HG03159 (cell line): ENCODE results near the gene SHISA7.

Experiments used
- ATAC-seq: cut with Tn5 transposase; IDR thresholded peaks from one replicate; pipeline ENCODE4 v1.9.1; 2021; ENCODE audit warnings: mild to moderate bottlenecking, moderate library complexity; ENCODE audit not compliant: unreplicated experiment

Gene SHISA7

DNA sequence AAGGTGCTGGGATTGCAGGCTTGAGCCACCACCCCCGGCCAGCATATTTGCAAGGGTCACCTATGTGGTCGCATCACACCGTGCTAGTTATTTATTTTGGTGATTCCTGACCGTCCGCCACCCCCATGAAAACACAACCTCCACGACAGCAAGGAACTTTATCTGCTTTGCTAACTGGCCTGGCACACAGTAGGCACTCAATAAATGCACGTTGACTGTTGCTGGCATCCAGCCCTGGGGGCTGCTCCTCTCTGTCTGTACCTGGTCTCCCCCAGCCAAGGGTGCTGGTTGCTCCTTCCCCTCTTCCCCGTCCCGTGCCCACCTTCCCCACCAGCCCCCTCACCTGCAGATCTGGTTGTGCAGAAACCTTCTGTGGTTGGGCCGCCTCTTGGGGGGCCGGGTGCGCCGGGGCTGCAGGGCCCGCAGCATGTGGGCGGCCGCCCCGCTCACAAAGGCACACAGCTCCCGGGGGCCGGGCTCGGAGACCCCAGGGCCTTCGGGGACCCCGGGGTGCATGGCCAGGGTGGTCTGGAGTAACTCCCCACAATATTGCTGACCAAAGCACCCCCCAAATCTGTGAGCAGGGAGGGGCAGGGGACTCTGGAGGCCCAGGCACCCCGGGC, 21.1 kb upstream of the SHISA7 start:
- no peak for ATAC-seq

DNA sequence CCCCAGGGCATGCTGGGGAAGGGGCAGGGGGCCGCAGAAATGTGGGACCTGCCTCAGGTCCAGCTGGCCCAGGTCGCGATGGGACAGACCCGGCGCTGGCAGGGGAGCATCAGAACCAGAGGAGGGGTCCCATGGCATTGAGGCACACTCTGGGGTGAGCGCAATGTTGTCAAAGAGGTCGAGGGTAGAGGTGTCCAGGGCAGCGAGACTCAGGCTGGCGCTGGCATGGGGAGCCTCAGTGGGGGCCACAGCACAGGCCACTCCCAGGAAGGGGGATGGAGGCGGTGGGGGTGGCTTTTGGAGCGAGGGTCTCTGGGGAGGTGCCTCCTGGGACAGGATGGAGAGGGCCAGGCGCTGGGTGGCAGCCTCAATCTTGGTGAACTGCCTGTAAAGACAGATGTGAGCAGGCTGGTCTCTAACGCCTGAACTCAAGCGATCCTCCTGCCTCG, 20.5 kb upstream of the SHISA7 start:
- no peak for ATAC-seq

DNA sequence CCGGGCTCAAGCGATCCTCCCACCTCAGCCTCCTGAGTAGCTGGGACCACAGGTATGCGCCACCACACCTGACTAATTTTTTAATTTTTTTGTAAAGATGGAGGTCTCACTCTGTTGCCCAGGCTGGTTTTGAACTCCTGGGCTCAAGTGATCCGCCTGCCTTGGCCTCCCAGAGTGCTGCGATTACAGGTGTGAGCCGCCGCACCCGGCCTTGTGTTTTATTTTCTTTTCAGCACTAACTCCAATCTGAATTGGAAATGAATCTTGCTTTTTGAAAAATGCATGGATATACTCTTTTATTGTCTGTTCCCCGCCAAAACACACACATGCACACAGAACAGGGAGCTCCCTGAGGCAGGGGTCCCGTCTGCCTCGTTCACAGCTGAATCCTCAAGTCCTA, 19.6 kb upstream of the SHISA7 start:
- no peak for ATAC-seq

DNA sequence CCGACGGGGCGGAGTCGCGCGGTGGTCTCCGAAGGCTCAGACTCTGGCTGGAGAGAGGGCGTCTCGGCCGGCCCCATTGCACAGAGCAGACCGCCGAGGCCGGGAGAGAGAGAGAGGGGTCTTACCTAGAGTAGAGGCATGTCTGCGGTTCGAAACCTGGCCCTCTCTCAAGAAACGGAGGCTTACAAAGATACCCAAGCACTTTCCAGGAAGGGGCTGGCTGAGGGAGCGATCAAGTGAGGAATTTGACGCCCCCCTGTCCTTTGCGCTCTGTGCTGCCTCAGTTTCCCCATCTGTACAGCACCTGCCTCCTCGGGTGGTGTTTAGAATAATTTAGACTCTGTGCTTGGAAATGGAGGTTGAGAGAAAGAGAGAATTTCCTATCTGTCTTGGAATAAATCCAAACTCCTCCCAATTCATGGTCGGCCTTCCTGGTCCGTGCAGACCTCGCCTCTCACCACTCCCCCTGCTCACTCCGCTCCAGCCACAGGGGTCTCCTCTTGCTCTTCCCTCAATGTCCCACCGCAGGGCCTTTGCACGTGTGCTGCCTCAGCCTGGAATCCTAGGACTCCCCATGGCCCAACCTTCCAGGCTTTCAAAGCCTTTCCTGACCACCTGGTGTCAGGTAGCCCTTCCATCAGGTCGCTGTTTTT, 19.0 kb upstream of the SHISA7 start:
- ATAC-seq: no peak

DNA sequence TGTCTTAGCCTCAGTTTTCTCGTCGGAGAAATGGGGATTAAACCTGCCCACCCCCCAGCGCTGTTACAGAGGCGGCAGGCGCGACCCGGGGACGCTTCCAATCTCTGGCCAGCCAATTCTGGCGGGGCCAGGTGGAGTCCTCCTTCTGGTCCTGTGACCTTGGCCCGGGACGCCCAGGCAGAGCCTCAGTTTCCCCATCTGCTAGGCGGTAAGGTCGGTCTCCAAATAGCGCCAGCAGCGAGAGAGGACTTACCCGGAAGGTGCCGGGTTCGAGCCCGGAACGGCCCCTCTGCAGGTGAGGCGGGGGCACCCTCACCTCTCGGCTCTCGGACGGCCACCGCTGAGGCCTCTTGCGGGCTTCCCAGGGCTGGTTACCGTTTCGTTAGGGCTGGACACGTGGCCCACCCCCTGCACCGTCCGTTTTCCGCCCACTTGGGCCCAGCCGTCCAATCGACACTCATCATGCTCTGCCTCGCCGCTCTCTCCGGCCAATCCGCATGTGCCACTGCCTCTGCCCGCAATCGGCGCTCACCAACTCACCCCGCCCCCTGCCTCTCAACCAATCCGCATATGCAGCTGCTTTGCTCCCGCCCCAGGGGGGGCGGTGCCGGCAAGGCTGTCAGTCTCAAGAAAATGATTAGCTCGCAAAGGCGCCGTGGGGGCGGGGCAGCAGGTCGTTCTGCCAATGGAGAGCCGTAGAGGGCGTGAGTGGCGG, 18.3 kb upstream of the SHISA7 start, which contains the start of gene ISOC2:
ISOC2 (minus strand) TSS at position 384 of the 715 bp plus-strand sequence. CDS start 5,156 bp downstream, outside the sequence.
- ATAC-seq: peak; percentile 87

DNA sequence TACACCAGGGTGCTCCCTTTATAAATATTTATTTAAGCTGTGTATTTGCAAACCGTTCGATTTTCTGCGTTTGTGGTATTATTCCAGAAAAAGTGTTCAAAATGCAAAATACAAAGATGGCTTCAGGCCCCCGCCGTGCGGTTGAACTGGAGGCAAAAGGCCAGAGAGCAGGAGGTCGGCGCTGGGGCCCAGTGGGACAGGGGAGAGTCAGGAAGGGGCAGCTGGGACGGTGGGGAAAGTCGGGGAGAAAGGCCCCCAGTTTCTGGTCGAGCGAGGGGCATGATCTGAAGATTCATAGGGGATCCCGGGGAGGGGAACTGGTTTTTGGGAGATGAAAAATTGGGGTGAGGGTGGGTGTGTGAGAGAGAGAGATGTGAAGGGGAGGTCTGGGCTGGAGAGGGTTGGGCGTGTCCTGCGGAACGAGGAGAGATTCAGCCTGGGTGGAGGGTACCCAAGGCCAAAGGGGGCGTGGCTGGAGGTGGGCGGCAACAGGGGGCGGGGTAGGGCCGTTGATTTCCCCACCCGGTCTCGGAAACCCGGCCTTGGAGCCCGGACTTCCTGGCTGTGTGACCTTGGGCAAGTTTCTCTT, 17.7 kb upstream of the SHISA7 start:
- ATAC-seq: no peak

DNA sequence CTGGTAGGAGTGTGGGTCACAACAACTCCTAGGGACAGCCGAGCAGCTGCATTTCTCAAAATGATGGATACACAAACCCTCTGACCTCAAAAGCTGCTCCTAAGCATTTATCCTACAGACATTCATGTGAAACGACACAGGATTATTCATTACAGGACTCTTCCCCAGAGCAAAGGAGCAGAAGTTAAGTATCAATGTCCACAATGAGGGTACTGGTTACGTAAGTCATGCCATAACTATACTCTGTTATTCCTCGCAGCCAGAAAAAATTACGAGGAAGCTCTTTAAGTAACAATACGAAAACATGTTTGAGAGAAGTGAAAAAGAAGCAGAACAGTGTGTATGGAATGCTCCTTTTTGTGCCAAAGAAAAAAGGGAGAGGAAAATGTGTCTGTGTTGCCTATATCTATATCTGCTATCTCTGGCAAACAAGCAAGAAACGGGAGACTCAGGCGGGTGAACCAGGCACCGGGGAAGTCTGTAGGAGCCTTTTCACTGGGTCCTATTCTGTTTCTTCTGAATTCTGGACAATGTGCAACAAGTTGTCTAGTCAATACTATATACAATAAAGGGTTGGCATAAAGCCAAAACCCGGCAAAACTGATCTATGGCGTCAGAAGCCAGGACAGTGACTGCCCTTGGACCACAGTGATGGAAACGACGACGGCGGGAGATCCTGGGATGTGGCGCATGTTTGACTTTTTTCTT, 17.0 kb upstream of the SHISA7 start:
- ATAC-seq: no peak

DNA sequence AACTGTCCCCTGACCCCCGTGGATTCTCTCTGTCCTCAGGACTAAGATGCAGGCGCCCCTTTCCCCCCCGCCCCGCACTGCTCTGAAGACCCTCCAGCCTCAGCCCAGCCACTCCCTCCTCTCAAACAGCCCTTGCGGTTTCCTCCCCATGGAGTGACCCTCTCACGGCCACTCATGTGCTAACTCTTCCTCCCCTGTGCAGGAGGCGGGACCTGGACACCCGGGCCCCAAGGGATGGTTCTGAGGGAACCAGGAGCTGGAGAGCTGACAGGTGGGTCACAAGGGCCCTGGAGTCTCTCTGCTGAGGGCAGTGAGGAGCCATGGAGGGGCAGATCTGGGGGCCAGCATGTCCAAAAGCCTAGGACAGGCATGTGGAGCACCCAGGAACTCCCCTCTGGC, 16.4 kb upstream of the SHISA7 start:
- ATAC-seq: no peak

DNA sequence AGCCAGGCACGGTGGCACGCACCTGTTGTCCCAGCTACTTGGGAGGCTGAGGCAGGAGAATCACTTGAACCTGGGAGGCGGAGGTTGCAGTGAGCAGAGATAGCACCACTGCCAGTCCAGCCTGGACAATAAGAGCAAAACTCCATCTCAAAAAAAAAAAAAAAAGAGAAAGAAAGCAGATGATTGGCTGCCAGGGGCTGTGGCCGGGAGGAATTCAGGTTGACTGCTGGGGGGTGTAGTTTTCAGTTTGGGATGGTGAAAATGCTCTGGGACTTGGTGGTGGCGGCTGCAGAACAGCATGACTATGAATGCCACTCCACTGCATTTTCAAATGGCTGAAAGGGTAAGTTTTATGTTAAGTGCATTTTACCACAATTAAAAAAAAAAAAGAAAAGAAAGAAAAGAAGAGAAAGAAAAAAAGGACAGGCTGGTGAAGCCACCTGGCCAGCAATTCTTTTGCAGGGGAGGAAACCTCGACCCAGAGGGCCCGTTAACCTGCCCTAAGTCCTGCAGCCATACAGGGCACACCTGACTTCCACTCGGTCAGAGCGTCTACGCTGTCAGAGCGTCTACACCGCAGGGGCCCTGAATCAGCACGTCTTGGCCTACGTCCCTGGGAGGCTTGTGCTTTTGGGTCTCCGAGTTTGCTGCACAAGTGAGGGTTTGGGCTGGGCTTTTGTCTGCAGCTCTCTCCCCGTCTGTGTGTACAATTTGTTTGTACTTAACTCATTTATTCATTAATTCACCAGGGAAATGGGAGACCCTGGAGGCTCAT, 14.8 kb upstream of the SHISA7 start:
- no peak for ATAC-seq

DNA sequence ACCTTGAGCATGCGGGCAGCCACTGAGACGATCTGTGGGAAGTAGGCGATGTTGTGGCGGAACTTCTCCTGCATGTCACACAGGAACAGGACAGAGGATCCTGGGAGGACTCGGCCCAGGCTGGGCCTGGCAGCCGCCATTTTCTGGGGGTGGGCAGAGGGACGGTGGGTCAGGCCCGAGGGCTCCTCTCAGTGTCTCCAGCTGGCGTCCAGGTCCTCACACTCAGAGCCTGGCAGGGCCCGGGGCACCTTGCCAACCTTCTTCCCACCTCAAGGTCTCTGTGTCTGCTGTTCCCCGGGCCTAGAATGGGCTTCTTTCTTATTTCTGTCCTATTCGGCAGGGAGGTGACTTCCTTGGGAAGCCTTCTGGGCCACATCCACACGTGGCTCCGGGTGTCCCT, 13.2 kb upstream of the SHISA7 start:
- no peak for ATAC-seq

DNA sequence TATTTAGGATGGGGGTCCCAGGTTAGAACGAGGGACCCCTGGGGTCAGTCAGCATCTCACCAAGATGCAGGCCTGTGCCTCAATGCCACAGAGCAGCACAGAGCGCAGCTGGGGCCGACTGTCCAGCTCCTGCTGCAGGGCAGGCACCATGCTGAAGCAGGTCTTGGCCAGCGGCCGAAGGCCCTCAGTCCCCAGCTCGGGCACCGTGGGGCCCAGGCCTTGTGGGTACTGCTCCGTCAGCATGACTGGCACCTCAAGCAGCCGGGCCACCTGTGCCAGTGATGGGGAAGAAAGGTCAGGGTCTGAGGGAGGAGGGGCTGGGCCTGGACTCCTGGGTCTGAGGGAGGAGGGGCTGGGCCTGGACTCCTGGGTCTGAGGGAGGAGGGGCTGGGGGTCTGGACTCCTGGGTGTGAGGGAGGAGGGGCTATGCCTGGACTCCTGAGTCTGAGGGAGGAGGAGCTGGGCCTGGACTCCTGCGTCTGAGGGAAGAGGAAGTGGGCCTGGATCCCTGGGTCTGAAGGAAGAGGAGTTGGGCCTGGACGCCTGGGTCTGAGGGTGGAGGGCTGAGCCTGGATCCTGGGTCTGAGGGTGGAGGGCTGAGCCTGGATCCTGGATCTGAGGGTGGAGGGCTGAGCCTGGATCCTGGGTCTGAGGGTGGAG, 12.6 kb upstream of the SHISA7 start:
- no peak for ATAC-seq

DNA sequence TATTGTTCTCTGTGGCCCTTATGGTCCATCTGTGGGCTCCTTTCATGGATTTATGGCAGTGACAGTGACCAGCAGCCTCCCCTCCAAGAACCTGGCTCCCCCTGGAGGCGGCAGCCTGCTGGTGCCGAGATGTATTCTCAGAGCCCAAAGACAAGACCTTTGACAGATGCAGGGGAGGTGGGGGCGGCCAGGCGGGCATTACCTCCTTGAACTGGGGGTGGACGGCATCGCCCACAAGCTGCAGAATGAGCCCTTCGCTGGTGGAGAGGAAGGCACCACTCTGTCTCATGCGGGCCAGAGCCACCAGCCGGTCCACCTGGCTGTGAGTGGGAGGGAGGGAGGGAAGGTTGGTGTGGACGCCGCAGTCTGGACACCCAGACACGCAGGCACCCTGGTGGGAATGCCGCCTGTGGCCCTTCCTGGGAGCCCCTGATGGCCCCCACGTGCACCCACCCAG, 11.7 kb upstream of the SHISA7 start:
- ATAC-seq: no peak

DNA sequence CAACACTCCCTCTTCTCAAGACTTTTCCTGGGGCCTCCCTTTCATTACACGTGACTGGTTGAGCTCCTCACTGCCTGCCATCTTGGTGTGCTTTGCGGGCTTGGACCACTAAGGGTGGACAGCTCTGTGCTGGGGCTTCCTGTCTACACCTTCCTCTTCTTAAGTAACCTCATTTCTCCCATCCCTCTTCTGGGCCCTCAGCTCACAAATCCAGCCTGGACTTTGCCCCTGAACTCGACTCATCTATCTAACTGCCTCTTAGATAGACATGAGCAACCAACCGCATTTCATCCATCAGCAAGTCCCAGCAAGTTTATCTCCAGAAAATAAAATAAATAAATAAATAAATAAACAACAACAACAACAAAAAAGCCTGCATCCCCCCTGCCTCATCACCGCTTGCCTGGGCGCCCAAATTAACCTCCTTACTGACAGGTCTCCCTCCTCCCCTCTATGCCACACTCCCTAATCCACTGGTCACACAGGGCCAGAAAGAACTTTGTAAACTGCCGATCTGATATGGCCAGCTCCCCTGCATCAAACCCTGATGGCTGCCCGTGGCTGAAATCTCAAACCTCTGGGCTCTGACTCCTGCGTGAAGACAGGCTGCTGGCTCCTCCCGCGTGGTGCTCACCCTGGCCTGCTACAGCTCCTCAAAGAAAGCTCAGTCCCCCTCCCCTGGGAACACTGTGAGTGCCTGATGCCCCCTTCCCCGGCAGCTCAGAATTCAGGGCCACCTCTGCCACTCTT, 10.6 kb upstream of the SHISA7 start:
- ATAC-seq: no peak

DNA sequence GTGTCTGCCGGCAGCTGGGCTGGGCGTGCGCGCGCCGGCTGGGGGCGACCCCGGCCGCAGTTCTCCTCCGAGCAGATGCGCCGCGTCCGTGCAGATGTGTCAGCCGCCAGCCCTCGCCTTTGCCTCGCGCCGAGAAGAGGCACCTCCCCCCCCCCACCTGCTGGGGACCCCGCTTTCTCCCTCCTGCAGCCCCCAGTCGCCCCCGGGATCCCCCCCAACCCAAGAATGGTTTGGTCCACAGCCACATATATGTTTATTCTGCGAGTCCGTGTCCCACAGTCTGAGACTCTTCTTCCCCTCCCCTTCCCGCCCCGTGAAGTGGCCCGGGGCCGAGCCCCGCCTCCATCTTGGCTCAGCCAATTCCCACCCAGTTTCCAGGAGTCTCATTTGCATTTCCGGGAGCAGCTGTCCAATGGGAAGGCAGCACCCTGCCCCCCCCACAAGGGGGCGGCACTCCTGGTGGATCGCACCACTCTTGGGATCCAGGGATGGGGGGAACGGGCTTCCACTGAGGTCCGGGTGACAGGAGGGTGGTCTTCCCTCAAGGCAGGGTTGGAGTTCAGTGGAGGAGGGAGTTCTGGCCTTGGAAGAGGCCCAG, 9.7 kb upstream of the SHISA7 start:
- no peak for ATAC-seq

DNA sequence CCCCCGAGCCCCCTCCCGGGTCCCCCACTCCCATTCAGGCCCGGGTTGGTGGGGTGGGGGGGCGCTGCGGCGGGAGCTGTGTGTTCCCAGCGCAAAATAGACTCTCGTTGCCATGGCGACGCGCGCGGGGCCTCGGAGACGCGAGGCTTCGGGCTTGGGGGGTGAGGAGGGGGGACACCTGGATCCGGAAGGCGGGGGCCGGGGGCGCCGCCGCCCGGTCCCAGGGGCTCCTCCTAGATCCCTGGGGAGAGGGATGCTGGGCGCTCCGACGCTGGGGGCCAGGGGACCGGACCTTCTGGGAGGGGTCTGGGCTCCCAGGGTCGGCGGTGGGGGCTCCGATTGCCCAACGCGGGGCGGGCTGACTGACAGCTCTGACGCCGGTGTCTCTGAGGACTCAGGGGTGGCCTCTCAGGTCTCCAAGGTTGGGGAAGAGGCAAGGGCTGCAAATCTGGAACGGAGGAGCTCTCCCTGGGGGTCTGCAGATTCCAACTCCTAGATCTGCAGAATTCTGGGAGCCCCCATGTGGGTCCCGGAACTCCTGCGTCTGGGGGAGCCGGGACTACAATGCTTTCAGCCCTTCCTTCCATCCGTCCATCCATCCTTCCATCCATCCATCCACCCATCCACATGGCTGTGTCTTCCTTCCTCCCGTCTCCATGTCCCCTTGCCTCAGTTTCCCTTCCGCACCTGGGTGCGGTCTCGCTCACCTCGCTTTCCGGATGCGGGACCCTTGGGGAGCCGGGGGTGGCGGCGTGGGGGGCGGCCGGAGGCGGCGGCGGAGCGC, 9.1 kb upstream of the SHISA7 start:
- ATAC-seq: no peak

DNA sequence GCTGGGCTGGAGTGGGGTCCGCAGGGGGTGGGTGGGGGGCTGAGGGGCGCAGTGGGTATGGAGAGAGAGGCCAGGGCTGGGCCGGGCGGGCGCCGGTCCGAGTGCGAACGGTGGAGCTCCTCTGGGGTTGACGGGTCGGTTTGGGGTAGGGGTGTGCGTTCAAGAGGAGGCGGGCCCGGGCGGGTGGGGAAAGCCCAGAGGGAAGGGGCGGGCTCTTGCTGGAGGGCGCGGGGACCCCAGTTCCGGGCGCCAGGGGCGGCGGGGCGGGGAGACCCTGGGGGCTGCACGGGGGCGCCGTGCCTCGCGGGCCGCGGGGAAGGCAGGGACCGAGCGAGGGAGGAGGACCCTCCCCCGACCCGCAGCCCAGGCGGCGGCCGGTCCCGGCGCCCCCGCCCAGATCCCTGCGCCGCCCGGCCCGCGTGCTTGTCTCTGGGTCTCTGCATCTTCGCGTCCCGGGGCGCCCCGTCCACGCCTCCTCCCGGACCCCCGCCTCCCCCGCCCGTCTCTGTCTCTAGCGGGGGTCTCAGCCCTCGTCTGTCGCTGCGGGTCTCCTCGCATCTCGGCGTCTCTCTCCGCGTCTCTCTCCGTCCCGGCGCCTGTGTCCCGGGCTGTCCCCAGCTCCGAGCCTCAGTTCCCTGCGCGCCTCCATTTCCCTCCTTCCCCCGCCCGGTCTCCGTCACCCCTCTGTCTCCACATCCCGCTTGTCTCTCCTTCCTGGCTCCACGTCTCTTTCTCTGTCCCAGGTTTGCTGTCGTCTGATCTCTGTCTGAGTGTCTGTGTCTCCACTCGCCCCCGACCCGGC, 8.3 kb upstream of the SHISA7 start:
- ATAC-seq: no peak

DNA sequence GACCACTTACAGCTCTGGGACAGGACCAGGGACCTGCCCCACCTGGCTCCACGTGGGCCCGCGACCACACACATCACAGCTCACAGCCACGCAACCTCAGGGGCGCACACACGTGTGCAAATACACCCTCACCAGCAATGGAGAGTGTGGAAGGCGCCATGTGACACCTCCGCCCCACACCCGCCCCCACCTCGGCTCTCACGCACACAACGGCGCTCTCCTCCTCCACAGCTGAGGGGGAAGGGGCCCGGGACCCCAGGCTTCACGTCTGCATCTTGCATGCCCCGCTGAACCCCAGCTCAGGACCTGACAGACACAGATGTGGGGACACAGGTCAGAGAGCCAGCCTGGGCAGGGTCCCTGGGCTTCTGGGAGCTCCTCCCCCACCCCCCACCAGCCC, 6.4 kb upstream of the SHISA7 start:
- ATAC-seq: no peak
